GM10248 (cell line): ENCODE measurements around the gene PHKA1.
"Not testable (repeated sequence)": the region's sequence is repeated elsewhere in the genome, so short reads cannot be mapped to it uniquely, and the experiment has no call there.

Experiments used
- CTCF ChIA-PET: fragments of 300-600 bp; sonication (Branson Sonifier 250); formaldehyde crosslinking; extraction: SDS; loops from one replicate; lab custom pipeline; 2021; ENCODE audit warnings: antibody characterized with exemption; lab: Yijun Ruan, JAX
- POLR2A ChIA-PET: fragments of 350-650 bp; sonication (Branson Sonifier 250); formaldehyde crosslinking; extraction: SDS; loops from one replicate; lab custom pipeline; 2020; ENCODE audit warnings: antibody characterized with exemption; lab: Yijun Ruan, JAX
- DNase-seq: peaks from one replicate; pipeline ENCODE4 v3.0.0; 2012; ENCODE audit errors: extremely low spot score
- TF ChIP-seq, protein P1 (sequence below): IDR thresholded peaks from 2 replicates; pipeline ENCODE4 v1.5.1; 2012; ENCODE audit warnings: mild to moderate bottlenecking, low read depth; ENCODE audit errors: extremely low read depth, missing control alignments, control extremely low read depth

Gene PHKA1

DNA sequence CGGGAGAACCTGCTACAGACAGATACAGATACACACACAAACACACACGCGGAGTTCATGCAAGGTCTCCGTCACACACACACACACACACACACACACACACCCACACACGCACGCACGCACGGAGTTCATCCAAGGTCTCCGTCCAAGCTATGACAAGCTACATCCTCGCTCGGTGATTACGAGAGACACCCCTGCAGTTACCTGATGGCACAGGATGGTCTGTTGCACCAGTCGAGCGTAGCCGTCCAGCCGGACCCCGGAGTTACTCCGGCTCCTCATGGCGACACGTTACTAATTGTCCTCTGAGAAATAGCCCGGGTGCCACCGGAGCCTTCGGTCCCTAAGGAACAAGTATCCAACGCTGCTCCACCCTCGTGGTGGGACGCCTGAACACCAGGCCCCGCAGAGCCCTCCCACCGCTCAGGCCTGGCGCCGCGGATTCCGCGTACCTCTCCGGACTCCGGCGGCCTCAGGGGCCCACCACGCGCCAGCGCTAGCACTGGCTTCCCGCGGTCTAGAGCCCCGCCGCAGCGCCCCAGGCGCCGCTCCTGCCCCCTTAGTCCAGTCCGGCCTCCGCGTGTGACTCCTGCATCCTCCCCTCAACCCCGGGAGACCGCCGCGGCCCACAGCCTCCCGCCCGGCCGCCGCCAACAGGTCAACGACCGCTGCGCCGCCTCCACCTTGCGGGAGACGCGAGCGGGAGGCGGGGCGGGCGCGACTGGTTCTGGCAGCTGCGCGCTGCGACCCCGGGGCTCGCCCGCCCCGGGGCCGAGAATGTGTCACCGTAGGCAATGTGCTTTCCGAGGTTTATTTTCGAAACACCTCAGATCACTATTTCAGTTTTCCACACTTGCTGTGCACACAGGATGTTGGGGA, at the start of gene PHKA1:
Gene PHKA1, minus strand, starts transcription at position 708 of the 879 bp plus-strand sequence. Its CDS starts 426 bp downstream, at position 282.
- CTCF ChIA-PET, POLR2A ChIA-PET: not testable (repeated sequence)
- peak; percentile 33 for DNase-seq

DNA sequence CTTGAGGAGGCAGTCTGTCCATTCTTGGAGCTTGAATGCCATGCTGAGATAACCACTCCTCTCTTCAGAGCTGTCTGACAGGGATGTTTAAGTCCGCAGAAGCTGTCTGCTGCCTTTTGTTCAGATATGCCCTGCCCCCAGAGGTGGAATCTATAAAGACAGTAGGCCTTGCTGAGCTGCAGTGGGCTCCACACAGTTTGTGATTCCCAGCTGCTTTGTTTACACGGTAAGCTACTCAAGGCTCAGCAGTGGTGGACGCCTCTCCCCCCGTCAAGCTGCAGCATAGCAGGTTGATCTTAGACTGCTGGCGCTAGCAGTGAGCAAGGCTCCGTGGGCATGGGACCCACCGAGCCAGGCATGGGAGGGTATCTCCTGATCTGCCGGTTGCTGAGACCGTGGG, 46.3 kb upstream of the PHKA1 start:
- DNase-seq, CTCF ChIA-PET, POLR2A ChIA-PET: not testable (repeated sequence)

DNA sequence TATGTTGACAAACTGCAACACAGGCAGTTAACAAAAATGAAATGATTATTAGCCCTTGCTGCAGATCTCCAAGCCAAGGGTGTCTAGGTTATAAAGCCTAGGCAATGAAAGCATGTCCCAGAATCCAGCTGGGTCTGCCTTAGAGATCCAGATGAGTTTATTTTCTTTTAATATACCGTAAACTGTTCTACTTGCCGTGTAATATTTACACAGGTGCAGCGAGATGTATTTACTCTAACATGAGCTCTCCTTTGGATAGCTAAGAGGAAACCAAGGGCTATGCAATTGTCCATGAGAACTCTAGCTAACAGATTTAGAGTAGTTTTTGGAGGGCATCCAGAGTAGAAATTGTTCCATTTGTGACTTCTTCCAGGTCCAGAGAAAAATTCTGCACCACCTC, 34.4 kb upstream of the PHKA1 start:
- DNase-seq, CTCF ChIA-PET, POLR2A ChIA-PET: not testable (repeated sequence)

GRCh38 chrX:72745546-72745945, 31.4 kb upstream of the PHKA1 start:
- CTCF ChIA-PET, POLR2A ChIA-PET, DNase-seq: not testable (repeated sequence)

DNA sequence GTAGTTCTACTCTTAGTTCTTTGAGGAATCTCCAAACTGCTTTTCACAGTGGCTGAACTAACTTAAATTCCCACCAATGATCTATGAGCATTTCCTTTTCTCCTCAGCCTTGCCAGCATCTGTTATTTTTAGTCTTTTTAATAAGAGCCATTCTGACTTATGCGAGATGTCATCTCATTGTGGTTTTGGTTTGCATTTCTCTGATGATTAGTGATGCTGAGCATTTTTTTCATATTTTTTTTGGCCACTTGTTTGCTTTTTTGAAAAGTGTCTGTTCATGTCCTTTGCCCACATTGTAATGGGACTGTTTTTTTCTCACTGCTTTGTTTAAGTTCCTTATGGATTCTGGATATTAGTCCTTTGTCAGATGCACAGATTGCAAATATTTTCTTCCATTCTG, 21.5 kb upstream of the PHKA1 start:
- CTCF ChIA-PET = no interaction called here
- POLR2A ChIA-PET = no interaction called here
- TF ChIP-seq, protein P1, sequence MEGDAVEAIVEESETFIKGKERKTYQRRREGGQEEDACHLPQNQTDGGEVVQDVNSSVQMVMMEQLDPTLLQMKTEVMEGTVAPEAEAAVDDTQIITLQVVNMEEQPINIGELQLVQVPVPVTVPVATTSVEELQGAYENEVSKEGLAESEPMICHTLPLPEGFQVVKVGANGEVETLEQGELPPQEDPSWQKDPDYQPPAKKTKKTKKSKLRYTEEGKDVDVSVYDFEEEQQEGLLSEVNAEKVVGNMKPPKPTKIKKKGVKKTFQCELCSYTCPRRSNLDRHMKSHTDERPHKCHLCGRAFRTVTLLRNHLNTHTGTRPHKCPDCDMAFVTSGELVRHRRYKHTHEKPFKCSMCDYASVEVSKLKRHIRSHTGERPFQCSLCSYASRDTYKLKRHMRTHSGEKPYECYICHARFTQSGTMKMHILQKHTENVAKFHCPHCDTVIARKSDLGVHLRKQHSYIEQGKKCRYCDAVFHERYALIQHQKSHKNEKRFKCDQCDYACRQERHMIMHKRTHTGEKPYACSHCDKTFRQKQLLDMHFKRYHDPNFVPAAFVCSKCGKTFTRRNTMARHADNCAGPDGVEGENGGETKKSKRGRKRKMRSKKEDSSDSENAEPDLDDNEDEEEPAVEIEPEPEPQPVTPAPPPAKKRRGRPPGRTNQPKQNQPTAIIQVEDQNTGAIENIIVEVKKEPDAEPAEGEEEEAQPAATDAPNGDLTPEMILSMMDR = no peak
- no peak for DNase-seq

- POLR2A ChIA-PET, CTCF ChIA-PET, DNase-seq: not testable (repeated sequence)
Observed at GRCh38 chrX:72733636-72734035, 19.5 kb upstream of the PHKA1 start.

GRCh38 chrX:72727846-72728245, 13.7 kb upstream of the PHKA1 start:
- DNase-seq = no peak
- TF ChIP-seq, protein P1 = no peak
- CTCF ChIA-PET = no interaction called here
- POLR2A ChIA-PET = no interaction called here

DNA sequence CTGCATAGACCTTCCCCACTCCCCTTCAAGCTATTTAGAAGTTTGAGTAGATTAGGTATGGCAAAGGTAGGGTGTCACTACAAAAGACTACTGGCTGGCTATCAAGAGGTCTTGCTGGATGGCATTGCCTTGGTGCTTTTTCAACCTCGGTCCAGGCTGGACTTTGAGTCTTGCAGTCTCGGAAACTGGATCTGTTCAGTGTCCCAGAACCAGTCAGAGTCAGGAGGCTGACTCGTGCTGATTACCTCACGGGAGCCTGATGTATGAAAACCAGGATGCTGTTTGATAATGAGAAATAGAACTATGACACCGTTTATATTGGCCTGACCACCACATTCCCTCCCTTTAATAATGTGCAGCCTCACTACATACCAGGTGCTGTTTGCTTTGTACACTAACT, 2.7 kb upstream of the PHKA1 start:
- CTCF ChIA-PET = no interaction called here
- POLR2A ChIA-PET = no interaction called here
- no peak for DNase-seq
- TF ChIP-seq, protein P1 = no peak

DNA sequence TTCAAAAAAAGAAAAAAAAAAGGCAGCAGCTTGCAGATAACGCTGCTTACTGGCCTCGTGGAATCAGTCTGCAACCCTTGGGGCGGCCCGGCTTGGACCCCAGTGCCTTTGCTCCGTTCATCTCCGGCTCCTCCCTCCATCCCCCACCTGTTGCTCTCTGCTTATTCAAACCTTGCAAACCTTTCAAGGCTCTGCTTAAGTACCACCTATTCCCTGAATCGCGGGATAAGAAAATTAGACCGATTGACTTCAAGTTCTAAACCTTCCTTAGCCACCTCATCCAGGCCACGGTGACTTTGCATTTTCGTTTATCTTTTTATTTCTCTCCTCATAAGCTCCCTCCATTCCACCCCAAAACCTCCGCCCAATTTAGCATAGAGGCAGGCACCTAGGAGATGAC, 1.4 kb upstream of the PHKA1 start:
- TF ChIP-seq, protein P1 = no peak
- DNase-seq = no peak
- POLR2A ChIA-PET = no interaction called here
- CTCF ChIA-PET = no interaction called here
